GM12801 (cell line): ENCODE data around the gene IQGAP2.

Experiments
- CTCF ChIP-seq: IDR thresholded peaks from one replicate; pipeline ENCODE4 v1.5.1; 2011; ENCODE audit warnings: control low read depth; ENCODE audit not compliant: insufficient read length; ENCODE audit errors: extremely low read depth

Gene IQGAP2

DNA sequence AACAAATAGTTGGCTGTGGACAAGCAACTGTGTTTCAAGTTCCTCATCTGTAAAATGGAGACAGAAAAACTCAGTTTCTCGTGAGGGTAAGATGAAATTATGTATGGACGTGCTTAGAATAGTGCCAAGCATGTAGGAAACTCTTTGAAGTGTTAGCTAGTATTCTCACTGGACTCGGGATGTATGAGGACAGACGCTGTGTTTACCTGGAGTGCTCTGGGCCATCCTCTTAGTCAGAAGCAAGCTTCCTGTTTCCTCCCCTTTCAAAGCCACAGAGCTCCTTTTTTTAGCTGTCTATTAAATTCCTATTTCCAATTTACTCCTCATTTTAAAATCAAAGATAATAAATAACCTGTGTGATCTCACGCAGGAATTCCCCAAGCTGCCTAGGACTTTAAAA lies 23.8 kb upstream of the IQGAP2 start:
- no peak for TF ChIP-seq CTCF

- no peak for TF ChIP-seq CTCF
Measured at GRCh38 chr5:76379855-76380254, 23.2 kb upstream of the IQGAP2 start.

DNA sequence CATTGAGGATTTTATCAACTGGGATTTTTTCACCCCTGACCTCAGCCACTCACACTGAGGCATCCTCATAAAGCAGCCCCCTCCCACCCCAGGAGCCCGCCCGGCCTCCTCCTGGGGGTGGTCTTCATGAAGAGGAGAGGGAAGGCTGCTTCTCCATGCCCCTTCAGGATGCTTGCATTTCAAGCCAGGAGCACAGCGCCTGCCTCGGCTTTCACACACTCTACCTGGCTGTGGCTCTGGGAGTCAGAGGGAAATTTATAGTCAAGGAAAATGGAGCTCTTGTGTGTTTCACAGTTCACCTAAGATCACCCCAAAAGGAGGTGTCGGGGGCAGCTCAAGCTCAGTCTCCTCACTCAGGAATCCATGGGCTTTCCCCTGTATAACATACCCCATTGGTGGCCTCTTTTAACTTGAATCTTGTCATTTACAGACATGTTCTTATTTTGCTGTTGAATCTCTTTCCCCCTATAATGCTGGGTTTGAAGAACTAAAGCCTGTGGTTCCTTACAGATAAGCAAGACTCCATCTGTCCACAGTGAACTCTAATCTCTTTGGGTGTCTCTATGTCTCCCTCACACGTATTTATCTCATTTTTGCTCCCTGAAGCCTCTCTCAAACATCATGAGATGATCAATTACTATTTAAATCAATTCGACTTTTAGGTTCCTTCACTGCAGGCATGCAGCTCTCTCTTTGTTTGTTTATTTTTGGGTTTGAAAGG lies 22.6 kb upstream of the IQGAP2 start:
- TF ChIP-seq CTCF: no peak

DNA sequence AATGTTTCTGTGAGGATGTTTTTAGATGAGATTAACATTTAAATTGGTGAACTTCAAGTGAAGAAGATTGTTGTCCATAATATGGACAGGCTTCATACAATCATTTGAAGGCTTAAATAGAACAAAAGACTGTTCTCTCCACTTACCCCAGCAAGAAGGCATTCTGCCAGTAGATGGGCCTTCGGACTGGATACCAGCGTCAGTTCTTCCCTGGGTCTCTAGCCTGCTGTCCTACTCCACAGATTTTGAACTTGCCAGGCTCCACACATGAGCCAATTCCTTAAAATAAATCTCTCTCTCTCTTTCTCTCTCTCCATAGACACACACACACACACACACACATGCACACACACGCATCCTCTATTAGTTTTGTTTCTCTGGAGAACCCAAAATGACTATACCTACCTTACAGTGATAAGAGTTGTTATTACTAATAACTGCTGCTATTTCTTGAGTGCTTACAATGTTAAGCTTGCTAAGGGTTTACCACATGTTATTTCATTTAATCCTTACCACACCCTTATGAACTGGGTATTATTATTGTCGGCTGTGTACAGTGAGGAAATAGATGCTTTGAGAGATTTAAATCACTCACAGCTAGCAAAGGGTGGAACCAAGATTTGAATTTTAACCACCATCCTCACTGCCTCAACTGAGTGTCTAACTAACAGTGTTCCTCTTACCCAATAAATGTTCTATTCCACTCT lies 19.8 kb upstream of the IQGAP2 start:
- TF ChIP-seq CTCF: no peak

DNA sequence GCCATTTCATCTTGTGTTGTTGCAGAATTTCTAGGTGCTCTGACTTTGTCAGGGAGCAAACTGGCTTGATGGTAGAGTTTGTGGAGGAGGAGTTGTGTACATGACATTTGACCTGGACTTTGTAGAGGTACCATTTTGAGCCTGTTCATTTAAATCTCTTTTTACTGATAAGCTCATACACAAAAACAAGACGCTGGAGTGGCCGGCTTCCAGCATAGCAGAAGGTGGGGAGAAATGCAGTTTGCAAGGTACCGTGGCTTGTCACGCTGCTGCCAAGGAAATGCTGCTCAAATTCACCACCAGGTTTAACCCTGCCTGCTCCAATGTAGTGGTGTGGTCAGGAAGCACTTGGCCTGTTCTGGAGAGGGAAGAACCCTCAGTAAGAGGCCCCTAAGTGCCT lies 18.9 kb upstream of the IQGAP2 start:
- no peak for TF ChIP-seq CTCF

- TF ChIP-seq CTCF: no peak
Measured at GRCh38 chr5:76384705-76385104, 18.4 kb upstream of the IQGAP2 start.

DNA sequence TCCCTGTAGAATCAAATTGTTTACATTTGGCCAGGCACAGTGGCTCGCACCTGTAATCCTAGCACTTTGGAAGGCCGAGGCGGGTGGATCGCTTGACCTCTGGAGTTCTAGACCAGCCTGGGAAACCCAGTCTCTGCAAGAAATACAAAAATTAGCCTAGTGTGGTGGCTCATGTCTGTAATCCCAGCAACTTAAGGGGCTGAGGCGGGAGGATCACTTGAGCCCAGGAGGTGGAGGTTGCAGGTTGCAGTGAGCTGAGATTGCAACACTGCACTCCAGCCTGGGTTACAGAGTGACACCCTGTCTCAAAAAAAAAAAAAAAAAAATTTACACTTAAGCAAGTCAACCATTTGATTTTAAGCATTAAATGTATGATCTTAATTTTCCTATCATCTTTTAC lies 17.5 kb upstream of the IQGAP2 start:
- no peak for TF ChIP-seq CTCF
